HepG2 (cell line): ENCODE measurements around the gene RBL1.

Experiments
- CREB1 ChIP-seq, 2 experiments: fragments of 450-650 bp in 1 of 2; IDR thresholded peaks; 2 replicates each; pipeline ENCODE4 v1.6.1; 2016 to 2017; ENCODE audit warnings: control low read depth in 1 of 2, mild to moderate bottlenecking in 1 of 2, missing compliant biosample characterization in 1 of 2, missing genetic modification characterization in 1 of 2
- CTCF ChIP-seq: sonication (generic); formaldehyde crosslinking; IDR thresholded peaks from 2 replicates; pipeline ENCODE4 v1.5.0; 2020; ENCODE audit warnings: mild to moderate bottlenecking, missing genetic modification reagents, moderate library complexity
- EZH2 ChIP-seq: conservative IDR thresholded peaks from 2 replicates; pipeline ENCODE4 v1.6.1; 2012; ENCODE audit warnings: mild to moderate bottlenecking, low read depth, low read length, moderate library complexity
- FIP1L1 ChIP-seq: fragments of 200-400 bp; formaldehyde crosslinking; IDR thresholded peaks from 2 replicates; pipeline ENCODE4 v1.6.1; 2018; ENCODE audit warnings: low read depth, mild to moderate bottlenecking, low read length, moderate library complexity, borderline replicate concordance; ENCODE audit not compliant: insufficient read depth
- TFAP4 ChIP-seq: sonication (generic); IDR thresholded peaks from 2 replicates; pipeline ENCODE4 v1.6.1; 2016; ENCODE audit warnings: low read depth, borderline replicate concordance
- ZNF317 ChIP-seq: sonication (generic); formaldehyde crosslinking; IDR thresholded peaks from 2 replicates; pipeline ENCODE4 v1.5.0; 2020; ENCODE audit warnings: mild to moderate bottlenecking, missing genetic modification reagents

GRCh38 chr20:37071481-37071911, 24.3 kb downstream of the RBL1 start:
- TF ChIP-seq CTCF (CRISPR knock-in tag), result no peak
- TF ChIP-seq CREB1 (IDR thresholded peaks at IDR 0.05), result no peak
- TF ChIP-seq CREB1 (CRISPR knock-in tag; IDR thresholded peaks at IDR 0.05), result no peak
- TF ChIP-seq ZNF317, result no peak
- TF ChIP-seq EZH2, result no peak
- no peak for TF ChIP-seq FIP1L1
- no peak for TF ChIP-seq TFAP4
